Mesodermal cell (in vitro differentiated cells): ENCODE results near the gene CYP4F12.
"Not testable (repeated sequence)": the region's sequence is repeated elsewhere in the genome, so short reads cannot be mapped to it uniquely, and the experiment has no call there.

ENCODE experiments used
- H3K27ac ChIP-seq: 2 replicates; pipeline ENCODE4 v1.7.0; 2013; ENCODE audit warnings: mild to moderate bottlenecking, low read depth, low read length, moderate library complexity; ENCODE audit not compliant: severe bottlenecking
- H3K36me3 ChIP-seq: 2 replicates; pipeline ENCODE4 v1.7.1; 2013; ENCODE audit warnings: mild to moderate bottlenecking, low read length, moderate library complexity; ENCODE audit not compliant: control insufficient read depth, insufficient read depth
- H3K4me1 ChIP-seq: one replicate; pipeline ENCODE4 v1.7.1; 2013; ENCODE audit warnings: mild to moderate bottlenecking, low read length; ENCODE audit not compliant: insufficient read depth, control insufficient read depth, poor library complexity, severe bottlenecking
- H3K4me3 ChIP-seq: 2 replicates; pipeline ENCODE4 v1.7.0; 2013; ENCODE audit warnings: low read length, control low read depth, mild to moderate bottlenecking; ENCODE audit not compliant: insufficient read depth, poor library complexity, severe bottlenecking; ENCODE audit errors: extremely low read depth
- H3K9me3 ChIP-seq: 2 replicates; pipeline ENCODE4 v1.7.1; 2013; ENCODE audit warnings: mild to moderate bottlenecking, low read length, moderate library complexity; ENCODE audit not compliant: control insufficient read depth
- WGBS, 2 experiments: methylation state at CpG; one replicate each; pipeline ENCODE4 v1.1.5; 2013; ENCODE audit warnings: missing lambda C conversion rate in 2 of 2; ENCODE audit not compliant: insufficient coverage in 2 of 2; 5-methylcytosine and 5-hydroxymethylcytosine counted together

Gene CYP4F12

DNA sequence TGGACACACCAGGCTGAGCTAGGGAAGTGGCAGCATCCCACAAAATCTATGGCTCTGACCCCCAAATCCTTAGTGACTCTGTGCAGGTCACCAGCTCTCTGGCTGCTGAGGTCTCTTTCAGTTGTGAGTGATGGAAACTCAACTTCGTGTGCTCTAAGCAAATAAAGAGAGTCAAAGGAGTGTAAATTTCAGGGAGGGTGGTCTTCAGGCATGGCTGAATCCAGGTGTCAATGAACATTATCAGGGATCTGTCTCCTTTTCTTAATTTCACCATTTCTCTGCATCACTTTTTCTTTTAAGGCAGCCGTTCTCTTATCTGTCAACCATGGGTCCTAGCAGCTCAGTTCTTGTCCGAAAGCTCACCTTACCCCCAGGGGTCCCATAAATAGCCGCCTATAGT is 6.2 kb downstream of the CYP4F12 start:
- Histone ChIP-seq H3K4me3 (no peak overlapping the region), H3K36me3 (no peaks in the 10 kb centered on the region), H3K27ac (no peak overlapping the region), H3K4me1 (no peaks in the 10 kb centered on the region), H3K9me3 (peaks cover 63% of the 10 kb centered on the region)
- WGBS, 2 experiments, result 0% methylated on average over 1 of the region's 4 CpGs; no CpG with 5 or more reads in 1 of the 2 experiments

DNA sequence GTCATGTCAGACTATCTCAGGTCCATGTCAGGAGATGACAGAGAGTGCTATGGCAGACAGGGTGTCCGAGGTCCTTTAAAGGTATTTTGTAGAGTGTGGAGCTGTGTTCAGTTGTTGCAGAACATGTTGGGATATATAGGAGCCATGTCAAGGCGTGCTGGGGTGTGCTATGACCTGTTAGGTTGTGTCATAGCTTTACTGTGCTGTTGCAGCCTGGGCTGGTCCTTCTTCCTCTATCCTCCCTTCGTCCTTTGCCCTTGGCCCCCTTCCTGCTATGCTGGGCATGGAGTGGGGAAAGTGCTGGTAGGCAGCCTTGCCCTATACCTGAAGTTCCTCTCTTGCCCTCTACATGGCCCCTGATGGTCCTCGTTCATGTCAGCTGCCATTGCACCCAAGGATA is 7.0 kb downstream of the CYP4F12 start:
- not testable (repeated sequence) for H3K4me1 ChIP-seq, H3K4me3 ChIP-seq, H3K36me3 ChIP-seq, H3K27ac ChIP-seq
- 45 to 62% methylated on average over 2 of the region's 4 CpGs for WGBS, 2 experiments
- peaks cover 66% of the 10 kb centered on the region for H3K9me3 ChIP-seq

DNA sequence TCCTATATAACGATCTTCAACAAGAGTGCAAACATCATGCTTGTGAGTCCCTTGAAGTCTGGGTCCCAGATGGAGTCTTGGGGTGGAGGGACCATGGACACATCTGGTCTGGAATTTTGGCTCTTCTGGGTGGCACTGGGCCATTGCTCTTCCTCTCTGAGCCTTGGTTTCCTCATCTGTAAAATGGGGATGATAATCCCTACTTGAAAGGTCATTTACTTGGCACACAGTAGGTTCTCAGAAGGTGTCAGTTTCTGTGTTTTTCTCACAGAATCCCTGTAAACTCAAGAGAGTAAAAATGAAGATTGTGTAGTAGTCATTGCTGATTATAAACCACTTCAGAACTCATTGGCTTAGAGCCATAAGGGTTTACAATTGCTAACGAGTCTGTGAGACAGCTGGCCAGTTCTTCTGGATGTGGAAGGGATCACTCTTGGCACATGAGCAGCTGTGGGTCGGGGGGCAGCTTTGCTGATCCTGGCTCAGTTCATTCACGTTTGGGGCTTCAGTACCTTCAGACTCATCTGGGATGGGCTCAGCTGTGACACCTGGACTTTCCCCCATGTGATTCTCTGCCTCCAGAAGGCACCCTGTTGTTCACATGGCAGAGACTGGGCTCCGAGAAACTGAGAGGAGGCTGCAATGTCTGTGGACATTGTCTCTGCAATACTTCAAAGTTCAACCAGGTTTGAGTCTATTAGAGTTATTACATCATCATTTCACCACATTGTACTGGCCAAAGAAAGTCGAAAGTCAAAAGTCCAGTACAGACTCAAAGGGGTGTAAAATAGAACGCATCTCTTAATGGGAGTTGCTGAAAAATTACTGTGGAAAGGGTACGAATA is 7.8 kb downstream of the CYP4F12 start:
- peaks cover 64% of the 10 kb centered on the region for H3K9me3 ChIP-seq
- WGBS, 2 experiments, result 40 to 41% methylated on average over 6 to 7 of the region's 8 CpGs
- no peak overlapping the region for H3K27ac ChIP-seq
- H3K4me1 ChIP-seq, result no peaks in the 10 kb centered on the region
- no peaks in the 10 kb centered on the region for H3K36me3 ChIP-seq
- H3K4me3 ChIP-seq, result no peak overlapping the region

DNA sequence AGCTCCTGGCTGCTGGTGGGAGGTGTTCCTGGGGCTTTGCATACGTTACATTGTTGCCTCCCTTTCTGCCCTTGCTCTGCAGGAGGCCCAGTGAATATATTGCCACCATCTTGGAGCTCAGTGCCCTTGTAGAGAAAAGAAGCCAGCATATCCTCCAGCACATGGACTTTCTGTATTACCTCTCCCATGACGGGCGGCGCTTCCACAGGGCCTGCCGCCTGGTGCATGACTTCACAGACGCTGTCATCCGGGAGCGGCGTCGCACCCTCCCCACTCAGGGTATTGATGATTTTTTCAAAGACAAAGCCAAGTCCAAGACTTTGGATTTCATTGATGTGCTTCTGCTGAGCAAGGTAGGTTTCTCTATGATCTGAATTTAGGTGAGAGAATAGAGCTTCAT is 10.5 kb downstream of the CYP4F12 start:
- H3K9me3 ChIP-seq, result peaks cover 81% of the 10 kb centered on the region
- no peaks in the 10 kb centered on the region for H3K36me3 ChIP-seq
- no peak overlapping the region for H3K27ac ChIP-seq
- WGBS, 2 experiments, result 86 to 87% methylated on average over 9 of the region's 10 CpGs
- H3K4me3 ChIP-seq, result no peak overlapping the region
- H3K4me1 ChIP-seq, result no peaks in the 10 kb centered on the region

DNA sequence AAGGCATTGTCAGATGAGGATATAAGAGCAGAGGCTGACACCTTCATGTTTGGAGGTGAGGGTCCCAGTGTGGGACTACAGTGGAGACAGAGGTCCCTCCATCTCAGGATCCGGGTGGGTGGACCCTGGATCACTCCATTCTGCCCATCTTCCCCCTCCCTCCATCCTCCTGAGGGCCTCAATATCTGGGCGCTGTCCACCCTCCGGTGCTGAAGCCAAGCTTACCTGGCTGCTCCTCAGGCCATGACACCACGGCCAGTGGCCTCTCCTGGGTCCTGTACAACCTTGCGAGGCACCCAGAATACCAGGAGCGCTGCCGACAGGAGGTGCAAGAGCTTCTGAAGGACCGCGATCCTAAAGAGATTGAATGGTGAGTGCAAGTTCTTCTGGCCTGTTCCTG is 11.9 kb downstream of the CYP4F12 start:
- Histone ChIP-seq H3K27ac (no peak overlapping the region), H3K4me3 (no peak overlapping the region), H3K36me3 (no peaks in the 10 kb centered on the region), H3K4me1 (no peaks in the 10 kb centered on the region), H3K9me3 (peaks cover 66% of the 10 kb centered on the region)
- 55 to 59% methylated on average over 7 to 9 of the region's 9 CpGs for WGBS, 2 experiments

DNA sequence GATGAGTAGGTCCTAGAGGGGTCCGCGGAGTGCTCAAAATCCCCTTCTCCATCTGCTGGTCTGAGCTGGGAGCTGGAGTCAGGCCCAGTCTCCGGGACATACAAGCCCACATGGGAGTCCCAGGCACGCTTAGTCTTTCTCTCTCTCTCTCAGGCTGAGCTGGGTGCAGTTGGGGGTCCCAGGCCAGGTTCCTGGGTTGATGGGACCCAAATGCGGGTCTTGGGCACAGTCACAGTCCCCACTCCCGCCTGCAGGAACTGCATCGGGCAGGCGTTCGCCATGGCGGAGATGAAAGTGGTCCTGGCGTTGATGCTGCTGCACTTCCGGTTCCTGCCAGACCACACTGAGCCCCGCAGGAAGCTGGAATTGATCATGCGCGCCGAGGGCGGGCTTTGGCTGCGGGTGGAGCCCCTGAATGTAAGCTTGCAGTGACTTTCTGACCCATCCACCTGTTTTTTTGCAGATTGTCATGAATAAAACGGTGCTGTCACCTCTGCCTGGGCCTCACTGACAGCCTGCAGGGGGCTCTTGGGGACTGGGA is 23.8 kb downstream of the CYP4F12 start:
- Histone ChIP-seq H3K27ac (no peak overlapping the region), H3K36me3 (no peaks in the 10 kb centered on the region), H3K4me3 (no peak overlapping the region), H3K4me1 (no peaks in the 10 kb centered on the region), H3K9me3 (peaks cover 45% of the 10 kb centered on the region)
- 72 to 84% methylated on average over 17 to 19 of the region's 19 CpGs for WGBS, 2 experiments

DNA sequence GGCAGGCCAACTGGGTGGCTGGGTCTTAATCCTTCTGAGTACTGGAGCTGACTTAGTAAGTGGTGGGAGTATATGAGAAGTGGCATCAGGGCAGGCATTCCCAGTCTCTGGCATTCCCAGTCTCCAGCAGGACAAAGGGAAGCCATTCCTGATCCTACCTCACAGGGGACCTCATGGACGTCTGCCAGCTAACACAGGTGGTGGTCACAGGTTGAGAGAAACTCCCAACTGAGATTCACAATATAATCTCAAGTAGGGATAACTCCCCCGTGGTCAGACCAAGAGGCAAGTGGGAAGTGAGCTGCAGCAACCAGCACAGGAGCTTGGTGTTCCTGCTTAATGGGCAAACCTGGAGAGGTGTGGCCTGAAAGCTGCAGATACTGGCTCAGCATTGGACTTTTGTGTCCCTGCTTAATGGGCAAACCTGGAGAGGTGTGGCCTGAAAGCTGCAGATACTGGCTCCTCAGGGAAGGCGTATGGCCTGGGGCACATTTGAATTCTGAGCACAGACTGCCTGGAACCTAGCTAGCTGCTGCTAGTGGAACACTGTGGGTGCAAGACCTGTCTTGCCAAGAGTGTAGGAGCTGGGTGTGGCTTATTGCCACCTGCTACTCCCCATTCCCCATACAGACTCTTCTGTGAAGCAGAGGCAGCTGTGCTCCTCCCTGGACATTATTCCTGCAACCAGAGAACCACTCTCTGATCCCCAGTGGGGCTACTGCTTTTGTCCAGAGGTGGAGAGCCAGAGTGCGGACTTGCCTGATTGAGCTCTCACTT is 29.1 kb downstream of the CYP4F12 start:
- H3K9me3 ChIP-seq, result peaks cover 46% of the 10 kb centered on the region
- H3K36me3 ChIP-seq, result no peaks in the 10 kb centered on the region
- WGBS, 2 experiments, result 54 to 73% methylated on average over 2 of the region's 4 CpGs
- H3K4me3 ChIP-seq, result no peak overlapping the region
- no peak overlapping the region for H3K27ac ChIP-seq
- H3K4me1 ChIP-seq, result no peaks in the 10 kb centered on the region

DNA sequence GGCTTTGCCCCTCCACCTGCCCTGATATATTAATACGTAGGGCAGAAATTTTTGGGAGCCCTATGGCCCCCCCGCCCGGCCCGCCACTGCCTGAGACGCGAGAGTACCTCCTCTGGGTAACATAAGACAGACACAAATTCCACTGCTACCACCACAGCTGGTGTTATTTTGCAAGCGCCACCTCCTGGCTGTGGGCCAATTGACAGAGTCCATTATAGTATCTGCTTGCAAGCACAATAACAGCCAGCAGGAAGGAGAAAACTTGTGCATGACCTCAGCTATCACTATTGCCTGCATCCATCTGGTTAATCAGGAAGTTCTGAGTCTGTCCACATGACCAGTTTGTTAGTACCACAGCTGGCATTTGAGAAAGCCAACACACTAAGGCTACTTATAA is 29.6 kb downstream of the CYP4F12 start:
- Histone ChIP-seq H3K9me3 (peaks cover 41% of the 10 kb centered on the region), H3K4me3 (no peak overlapping the region), H3K27ac (no peak overlapping the region), H3K36me3 (no peaks in the 10 kb centered on the region), H3K4me1 (no peaks in the 10 kb centered on the region)
- WGBS, 2 experiments, result 71 to 90% methylated on average over 2 of the region's 7 CpGs

DNA sequence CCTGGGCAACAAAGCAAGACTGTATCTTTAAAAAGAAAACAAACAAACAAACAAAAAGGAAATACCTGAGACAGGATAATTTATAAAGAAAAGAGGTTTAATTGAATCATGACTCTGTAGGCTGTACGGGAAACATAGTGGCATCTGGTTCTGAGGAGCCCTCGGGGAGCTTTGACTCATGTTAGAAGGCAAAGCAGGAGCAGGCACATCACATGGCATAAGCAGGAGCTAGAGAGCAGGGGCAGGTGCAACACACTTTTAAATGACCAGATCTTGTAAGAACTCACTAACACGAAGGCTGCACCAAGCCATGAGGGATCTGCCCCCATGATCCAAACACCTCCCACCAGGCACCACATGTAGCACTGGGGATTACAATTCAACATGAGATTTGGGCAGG is 41.8 kb downstream of the CYP4F12 start:
- 29 to 31% methylated on average over 2 to 3 of the region's 3 CpGs for WGBS, 2 experiments
- no peaks in the 10 kb centered on the region for H3K36me3 ChIP-seq

DNA sequence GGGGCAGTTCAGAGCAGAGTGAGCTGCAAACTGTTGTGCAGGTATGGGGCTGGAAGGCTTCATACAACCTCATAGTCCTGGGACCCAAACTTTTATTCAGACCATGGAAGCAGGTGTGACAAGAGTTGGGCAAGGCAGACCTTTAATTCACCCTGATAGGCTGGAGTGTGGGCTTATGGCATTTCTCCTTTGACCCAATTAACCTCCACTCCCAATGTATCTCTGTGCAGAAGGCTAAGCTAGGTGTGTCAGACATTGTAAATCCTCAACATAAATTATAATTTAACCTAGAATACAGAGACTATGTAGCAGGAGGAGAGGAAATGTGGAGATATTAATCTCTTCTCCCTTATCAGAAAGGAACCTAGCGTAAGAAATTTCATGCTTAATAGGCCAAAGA is 42.8 kb downstream of the CYP4F12 start:
- H3K9me3 ChIP-seq, result peaks cover 65% of the 10 kb centered on the region
- no peak overlapping the region for H3K27ac ChIP-seq
- H3K4me1 ChIP-seq, result no peaks in the 10 kb centered on the region
- WGBS, 2 experiments, result no CpG with 5 or more reads among the region's 1 CpG
- no peaks in the 10 kb centered on the region for H3K36me3 ChIP-seq
- H3K4me3 ChIP-seq, result no peak overlapping the region

More for the DNA sequence above, 41.8 kb downstream of the CYP4F12 start:
- Histone ChIP-seq H3K4me1 (no peaks in the 10 kb centered on the region), H3K27ac (no peak overlapping the region), H3K9me3 (peaks cover 59% of the 10 kb centered on the region), H3K4me3 (no peak overlapping the region)
